Measurements from ENCODE around the gene TTLL13.

- TF ChIP-seq, protein P1, sequence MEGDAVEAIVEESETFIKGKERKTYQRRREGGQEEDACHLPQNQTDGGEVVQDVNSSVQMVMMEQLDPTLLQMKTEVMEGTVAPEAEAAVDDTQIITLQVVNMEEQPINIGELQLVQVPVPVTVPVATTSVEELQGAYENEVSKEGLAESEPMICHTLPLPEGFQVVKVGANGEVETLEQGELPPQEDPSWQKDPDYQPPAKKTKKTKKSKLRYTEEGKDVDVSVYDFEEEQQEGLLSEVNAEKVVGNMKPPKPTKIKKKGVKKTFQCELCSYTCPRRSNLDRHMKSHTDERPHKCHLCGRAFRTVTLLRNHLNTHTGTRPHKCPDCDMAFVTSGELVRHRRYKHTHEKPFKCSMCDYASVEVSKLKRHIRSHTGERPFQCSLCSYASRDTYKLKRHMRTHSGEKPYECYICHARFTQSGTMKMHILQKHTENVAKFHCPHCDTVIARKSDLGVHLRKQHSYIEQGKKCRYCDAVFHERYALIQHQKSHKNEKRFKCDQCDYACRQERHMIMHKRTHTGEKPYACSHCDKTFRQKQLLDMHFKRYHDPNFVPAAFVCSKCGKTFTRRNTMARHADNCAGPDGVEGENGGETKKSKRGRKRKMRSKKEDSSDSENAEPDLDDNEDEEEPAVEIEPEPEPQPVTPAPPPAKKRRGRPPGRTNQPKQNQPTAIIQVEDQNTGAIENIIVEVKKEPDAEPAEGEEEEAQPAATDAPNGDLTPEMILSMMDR (IDR thresholded peaks at IDR 0.05; ENCODE audit: low read depth, low read length) = no peak
- TF ChIP-seq EZH2phosphoT487 (IDR thresholded peaks at IDR 0.05; ENCODE audit: low read depth) = no peak
These were observed 25.8 kb upstream of the TTLL13 start for GRCh38 chr15:90223441-90224165.

Measured in OCI-LY3 (cell line).